Activated CD4-positive, alpha-beta T cell treated with anti-CD3 and anti-CD28 coated beads for 36 hours (primary cell): ENCODE data around the gene LRRC37A2. TPM values are rescaled to one million over a fixed set of nuclear protein-coding genes. Genes with fewer than 3 reads are reported as not detected.
"Not testable (repeated sequence)": the region's sequence is repeated elsewhere in the genome, so short reads cannot be mapped to it uniquely, and the experiment has no call there.

ENCODE experiments used
- ATAC-seq: fragments of 200-7000 bp; cut with Tn5 transposase; one replicate; pipeline ENCODE4 v1.10.0; 2021; ENCODE audit warnings: mild to moderate bottlenecking, moderate library complexity
- CTCF ChIA-PET: fragments of 350-600 bp; sonication (Branson Sonifier 250); formaldehyde crosslinking; loops from one replicate; lab custom pipeline; 2021; ENCODE audit warnings: antibody characterized with exemption; lab: Charles Lee
- POLR2A ChIA-PET: fragments of 350-600 bp; sonication (Branson Sonifier 250); formaldehyde crosslinking; loops from one replicate; lab custom pipeline; 2021; ENCODE audit warnings: antibody characterized with exemption, inconsistent platforms; lab: Charles Lee
- DNase-seq: peaks from one replicate; pipeline ENCODE4 v3.0.0-alpha.2; 2020
- H3K27ac Mint-ChIP-seq: one replicate; pipeline ENCODE4 v1.8.0; 2021; ENCODE audit warnings: mixed read lengths
- H3K27me3 Mint-ChIP-seq: one replicate; pipeline ENCODE4 v1.8.0; 2021; ENCODE audit warnings: mixed read lengths
- H3K36me3 Mint-ChIP-seq: one replicate; pipeline ENCODE4 v1.8.0; 2021; ENCODE audit warnings: low read depth, mixed read lengths
- H3K4me1 Mint-ChIP-seq: one replicate; pipeline ENCODE4 v1.8.0; 2021; ENCODE audit warnings: mixed read lengths
- H3K4me3 Mint-ChIP-seq: one replicate; pipeline ENCODE4 v1.8.0; 2021; ENCODE audit warnings: mild to moderate bottlenecking, moderate library complexity, mixed read lengths
- H3K9me3 Mint-ChIP-seq: one replicate; pipeline ENCODE4 v1.8.0; 2021; ENCODE audit warnings: low read depth, mixed read lengths
- intact Hi-C, 2 experiments: fragments of 100-400 bp; cut with DNase I in 1 of 2; cut with micrococcal nuclease in 1 of 2; formaldehyde crosslinking; loops; one replicate each; pipeline versions ENCODE4 v1.14.2 to v1.15.1; 2022 to 2024; cut with DNase I, micrococcal nuclease
- total RNA-seq, 2 experiments: library from RNA; stranded (reverse); gene quantifications; one replicate each; pipeline ENCODE4 v1.2.3, GENCODE V29; 2021

Gene LRRC37A2
- 1 to 10 TPM; 3.5 to 5.3 TPM for total RNA-seq

GRCh38 chr17:46512168-46512567, at the start of gene LRRC37A2:
TSS of gene LRRC37A2 (plus strand) at chr17:46512468. CDS start at chr17:46512713, 245 bp downstream.
- H3K9me3 Mint-ChIP-seq, DNase-seq, H3K4me1 Mint-ChIP-seq, H3K27me3 Mint-ChIP-seq, CTCF ChIA-PET, H3K4me3 Mint-ChIP-seq, intact Hi-C loops, ATAC-seq, POLR2A ChIA-PET, H3K36me3 Mint-ChIP-seq, H3K27ac Mint-ChIP-seq: not testable (repeated sequence)

GRCh38 chr17:46467618-46468017, 44.6 kb upstream of the LRRC37A2 start:
- DNase-seq, H3K27ac Mint-ChIP-seq, H3K4me3 Mint-ChIP-seq, H3K9me3 Mint-ChIP-seq, H3K27me3 Mint-ChIP-seq, H3K36me3 Mint-ChIP-seq, POLR2A ChIA-PET, H3K4me1 Mint-ChIP-seq, CTCF ChIA-PET, ATAC-seq, intact Hi-C loops: not testable (repeated sequence)

- H3K36me3 Mint-ChIP-seq, POLR2A ChIA-PET, intact Hi-C loops, H3K4me1 Mint-ChIP-seq, H3K27ac Mint-ChIP-seq, H3K27me3 Mint-ChIP-seq, CTCF ChIA-PET, ATAC-seq, H3K9me3 Mint-ChIP-seq, H3K4me3 Mint-ChIP-seq, DNase-seq: not testable (repeated sequence)
These were observed 37.8 kb upstream of the LRRC37A2 start for GRCh38 chr17:46474489-46474888.

- H3K27ac Mint-ChIP-seq, H3K9me3 Mint-ChIP-seq, H3K4me1 Mint-ChIP-seq, ATAC-seq, DNase-seq, H3K27me3 Mint-ChIP-seq, POLR2A ChIA-PET, CTCF ChIA-PET, H3K4me3 Mint-ChIP-seq, intact Hi-C loops, H3K36me3 Mint-ChIP-seq: not testable (repeated sequence)
These were observed 36.7 kb upstream of the LRRC37A2 start for GRCh38 chr17:46475583-46475982.

GRCh38 chr17:46478823-46479222, 33.4 kb upstream of the LRRC37A2 start:
- H3K4me1 Mint-ChIP-seq, CTCF ChIA-PET, H3K27me3 Mint-ChIP-seq, H3K9me3 Mint-ChIP-seq, H3K27ac Mint-ChIP-seq, ATAC-seq, DNase-seq, H3K36me3 Mint-ChIP-seq, POLR2A ChIA-PET, H3K4me3 Mint-ChIP-seq, intact Hi-C loops: not testable (repeated sequence)

- H3K4me3 Mint-ChIP-seq, intact Hi-C loops, ATAC-seq, H3K27me3 Mint-ChIP-seq, POLR2A ChIA-PET, H3K36me3 Mint-ChIP-seq, H3K4me1 Mint-ChIP-seq, CTCF ChIA-PET, H3K27ac Mint-ChIP-seq, DNase-seq, H3K9me3 Mint-ChIP-seq: not testable (repeated sequence)
These were observed 31.0 kb upstream of the LRRC37A2 start for GRCh38 chr17:46481310-46481709.

- POLR2A ChIA-PET, H3K4me1 Mint-ChIP-seq, H3K36me3 Mint-ChIP-seq, DNase-seq, H3K4me3 Mint-ChIP-seq, H3K27me3 Mint-ChIP-seq, intact Hi-C loops, ATAC-seq, CTCF ChIA-PET, H3K9me3 Mint-ChIP-seq, H3K27ac Mint-ChIP-seq: not testable (repeated sequence)
These were observed 20.2 kb upstream of the LRRC37A2 start for GRCh38 chr17:46492021-46492420.

- H3K27ac Mint-ChIP-seq, DNase-seq, H3K36me3 Mint-ChIP-seq, CTCF ChIA-PET, H3K27me3 Mint-ChIP-seq, H3K4me1 Mint-ChIP-seq, H3K4me3 Mint-ChIP-seq, intact Hi-C loops, H3K9me3 Mint-ChIP-seq, POLR2A ChIA-PET, ATAC-seq: not testable (repeated sequence)
These were observed 12.7 kb upstream of the LRRC37A2 start for GRCh38 chr17:46499437-46500139.

GRCh38 chr17:46505896-46506295, 6.4 kb upstream of the LRRC37A2 start:
- H3K4me1 Mint-ChIP-seq, H3K27me3 Mint-ChIP-seq, intact Hi-C loops, ATAC-seq, POLR2A ChIA-PET, H3K9me3 Mint-ChIP-seq, DNase-seq, H3K36me3 Mint-ChIP-seq, H3K27ac Mint-ChIP-seq, H3K4me3 Mint-ChIP-seq, CTCF ChIA-PET: not testable (repeated sequence)

- CTCF ChIA-PET, ATAC-seq, H3K36me3 Mint-ChIP-seq, H3K27me3 Mint-ChIP-seq, H3K4me3 Mint-ChIP-seq, H3K9me3 Mint-ChIP-seq, DNase-seq, POLR2A ChIA-PET, intact Hi-C loops, H3K4me1 Mint-ChIP-seq, H3K27ac Mint-ChIP-seq: not testable (repeated sequence)
These were observed 22.4 kb downstream of the LRRC37A2 start for GRCh38 chr17:46534716-46535115.

- ATAC-seq, H3K27ac Mint-ChIP-seq, CTCF ChIA-PET, H3K4me1 Mint-ChIP-seq, H3K27me3 Mint-ChIP-seq, intact Hi-C loops, POLR2A ChIA-PET, H3K36me3 Mint-ChIP-seq, H3K4me3 Mint-ChIP-seq, H3K9me3 Mint-ChIP-seq, DNase-seq: not testable (repeated sequence)
These were observed 36.3 kb downstream of the LRRC37A2 start for GRCh38 chr17:46548607-46549006.

GRCh38 chr17:46559155-46559554, 46.9 kb downstream of the LRRC37A2 start:
- H3K4me1 Mint-ChIP-seq, ATAC-seq, CTCF ChIA-PET, H3K27me3 Mint-ChIP-seq, intact Hi-C loops, H3K27ac Mint-ChIP-seq, POLR2A ChIA-PET, H3K36me3 Mint-ChIP-seq, H3K4me3 Mint-ChIP-seq, DNase-seq, H3K9me3 Mint-ChIP-seq: not testable (repeated sequence)
